Measurements from ENCODE around the gene UBAC2. TPM values are rescaled to one million over a fixed set of nuclear protein-coding genes. Genes with fewer than 3 reads are reported as not detected.

The UBAC2 gene
- total RNA-seq, 1 experiment from 2014 or later = 80.3 TPM

GRCh38 chr13:99363391-99363790 is 162.7 kb downstream of the UBAC2 start:
- no peak overlapping the region for H3K4me2 ChIP-seq
- H3K79me2 ChIP-seq (ENCODE audit: low read depth) = peaks cover 12% of the 10 kb centered on the region; the same call in 1 of the 2 replicates
- intact Hi-C loops (cut with micrococcal nuclease; ENCODE audit: unreplicated experiment) = no loop called here
- no peaks in the 10 kb centered on the region for H3K9me2 ChIP-seq (ENCODE audit: insufficient read depth)
- no peak overlapping the region for H3K27ac ChIP-seq
- ChIA-PET CTCF (no interaction called here), POLR2A (ENCODE audit: unreplicated experiment) (no interaction called here)
- H3F3A ChIP-seq (ENCODE audit: insufficient read depth, low read depth) = peaks cover 8% of the 10 kb centered on the region
- H3K9me3 ChIP-seq (ENCODE audit: insufficient read depth, low read depth) = no peaks in the 10 kb centered on the region
- no peaks in the 10 kb centered on the region for H3K4me1 ChIP-seq (replicated peaks; ENCODE audit: insufficient read depth)
- H3K36me3 ChIP-seq (ENCODE audit: low read depth) = 0 out of 2 replicates have a peak, but pooled peaks cover 20% of the 10 kb centered on the region
- no peak overlapping the region for H3K4me3 ChIP-seq
- peaks cover 17% of the 10 kb centered on the region for H4K20me1 ChIP-seq (ENCODE audit: insufficient read depth)
- no peak for TF ChIP-seq CTCF (conservative IDR thresholded peaks at IDR 0.05)
- TF ChIP-seq EZH2 (IDR thresholded peaks at IDR 0.05; ENCODE audit: low read depth) = no peak
- no peak overlapping the region for H2AFZ ChIP-seq
- H3K27me3 ChIP-seq (ENCODE audit: insufficient read depth, low read depth) = no peaks in the 10 kb centered on the region
- no peak for DNase-seq
- no TSS peak for BruUV-seq (replicated peaks)

- no peaks in the 10 kb centered on the region for H3K4me1 ChIP-seq (replicated peaks; ENCODE audit: insufficient read depth)
- no peak overlapping the region for H2AFZ ChIP-seq
- H3K9me2 ChIP-seq (ENCODE audit: insufficient read depth) = no peaks in the 10 kb centered on the region
- peaks cover 12% of the 10 kb centered on the region; the same call in 1 of the 2 replicates for H3K79me2 ChIP-seq (ENCODE audit: low read depth)
- ChIA-PET POLR2A (ENCODE audit: unreplicated experiment) (no interaction called here), CTCF (no interaction called here)
- BruUV-seq (replicated peaks) = no TSS peak
- no peak overlapping the region for H3K4me2 ChIP-seq
- DNase-seq = no peak
- intact Hi-C loops (cut with micrococcal nuclease; ENCODE audit: unreplicated experiment) = no loop called here
- H3K27ac ChIP-seq = no peak overlapping the region
- H3K4me3 ChIP-seq = no peak overlapping the region
- H4K20me1 ChIP-seq (ENCODE audit: insufficient read depth) = peaks cover 17% of the 10 kb centered on the region
- TF ChIP-seq EZH2 (IDR thresholded peaks at IDR 0.05; ENCODE audit: low read depth) (no peak), CTCF (conservative IDR thresholded peaks at IDR 0.05) (no peak)
- H3K27me3 ChIP-seq (ENCODE audit: insufficient read depth, low read depth) = no peaks in the 10 kb centered on the region
- no peaks in the 10 kb centered on the region for H3K9me3 ChIP-seq (ENCODE audit: insufficient read depth, low read depth)
- H3K36me3 ChIP-seq (ENCODE audit: low read depth) = 0 out of 2 replicates have a peak, but pooled peaks cover 20% of the 10 kb centered on the region
- H3F3A ChIP-seq (ENCODE audit: insufficient read depth, low read depth) = peaks cover 8% of the 10 kb centered on the region
Observed at GRCh38 chr13:99363949-99364348, 163.3 kb downstream of the UBAC2 start.

GRCh38 chr13:99366075-99366987 is 165.7 kb downstream of the UBAC2 start:
- H4K20me1 ChIP-seq (ENCODE audit: insufficient read depth) = peaks cover 21% of the 10 kb centered on the region
- H3K9me3 ChIP-seq (ENCODE audit: insufficient read depth, low read depth) = no peaks in the 10 kb centered on the region
- BruUV-seq (replicated peaks) = no TSS peak
- H3K4me3 ChIP-seq = no peak overlapping the region
- H3K36me3 ChIP-seq (ENCODE audit: low read depth) = 0 out of 2 replicates have a peak, but pooled peaks cover 29% of the 10 kb centered on the region
- H3K79me2 ChIP-seq (ENCODE audit: low read depth) = peaks cover 12% of the 10 kb centered on the region; the same call in 1 of the 2 replicates
- intact Hi-C loops (cut with micrococcal nuclease; ENCODE audit: unreplicated experiment) = no loop called here
- no peak overlapping the region for H2AFZ ChIP-seq
- no peak overlapping the region for H3K4me2 ChIP-seq
- H3F3A ChIP-seq (ENCODE audit: insufficient read depth, low read depth) = peaks cover 11% of the 10 kb centered on the region
- H3K4me1 ChIP-seq (replicated peaks; ENCODE audit: insufficient read depth) = no peaks in the 10 kb centered on the region
- no peaks in the 10 kb centered on the region for H3K27me3 ChIP-seq (ENCODE audit: insufficient read depth, low read depth)
- CTCF ChIA-PET = no interaction called here
- H3K27ac ChIP-seq = no peak overlapping the region
- POLR2A ChIA-PET (ENCODE audit: unreplicated experiment) = no interaction called here
- DNase-seq = no peak
- no peaks in the 10 kb centered on the region for H3K9me2 ChIP-seq (ENCODE audit: insufficient read depth)
- TF ChIP-seq EZH2 (IDR thresholded peaks at IDR 0.05; ENCODE audit: low read depth) (no peak), CTCF (conservative IDR thresholded peaks at IDR 0.05) (no peak)

All from PC-9 (cell line).